HCT116 (cell line): Measurements from ENCODE around the gene CNN2.

Experiments used
- CEBPB ChIP-seq: IDR thresholded peaks from 2 replicates; pipeline ENCODE4 v1.6.1; 2012; ENCODE audit warnings: low read depth
- EGR1 ChIP-seq: IDR thresholded peaks from 2 replicates; pipeline ENCODE4 v1.6.1; 2012; ENCODE audit warnings: low read depth
- EZH2 ChIP-seq: fragments of 200-600 bp; sonication (generic); IDR thresholded peaks from 2 replicates; pipeline ENCODE4 v1.6.1; 2017; ENCODE audit warnings: antibody characterized with exemption, mixed run types
- EZH2phosphoT487 ChIP-seq: fragments of 200-600 bp; IDR thresholded peaks from 2 replicates; pipeline ENCODE4 v1.6.1; 2018; ENCODE audit warnings: antibody characterized with exemption, borderline replicate concordance
- JUND ChIP-seq: IDR thresholded peaks from 2 replicates; pipeline ENCODE4 v1.6.1; 2012
- POLR2A ChIP-seq: IDR thresholded peaks from 2 replicates; pipeline ENCODE4 v1.7.0; 2011; ENCODE audit warnings: borderline replicate concordance; ENCODE audit not compliant: insufficient read depth, insufficient read length; ENCODE audit errors: extremely low read depth
- POLR2AphosphoS5 ChIP-seq: IDR thresholded peaks from 2 replicates; pipeline ENCODE4 v1.6.1; 2011; ENCODE audit warnings: mild to moderate bottlenecking, low read depth, low read length, moderate library complexity
- SIN3A ChIP-seq: IDR thresholded peaks from 2 replicates; pipeline ENCODE4 v1.6.1; 2012; ENCODE audit warnings: low read depth
- SP1 ChIP-seq: IDR thresholded peaks from 2 replicates; pipeline ENCODE4 v1.6.1; 2012; ENCODE audit warnings: low read depth
- TF ChIP-seq, protein P1 (sequence below): IDR thresholded peaks from 2 replicates; pipeline ENCODE4 v1.6.1; 2012
- TF ChIP-seq, protein P2 (sequence below), 3 experiments: fragments of 200-600 bp in 1 of 3; sonication (generic) in 1 of 3; IDR thresholded peaks in 2 of 3; conservative IDR thresholded peaks in 1 of 3; 2 replicates each; pipeline ENCODE4 v1.5.1; 2012 to 2017; ENCODE audit warnings: low read depth in 2 of 3, low read length in 2 of 3, antibody characterized with exemption in 1 of 3, borderline replicate concordance in 1 of 3, control low read depth in 1 of 3, mild to moderate bottlenecking in 1 of 3, mixed read lengths in 1 of 3, mixed run types in 1 of 3, moderate library complexity in 1 of 3; ENCODE audit not compliant: insufficient read depth in 1 of 3
- TF ChIP-seq, protein P3 (sequence below): IDR thresholded peaks from 2 replicates; pipeline ENCODE4 v1.6.1; 2012; ENCODE audit warnings: low read depth

- TF ChIP-seq, protein P1, sequence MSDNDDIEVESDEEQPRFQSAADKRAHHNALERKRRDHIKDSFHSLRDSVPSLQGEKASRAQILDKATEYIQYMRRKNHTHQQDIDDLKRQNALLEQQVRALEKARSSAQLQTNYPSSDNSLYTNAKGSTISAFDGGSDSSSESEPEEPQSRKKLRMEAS = no peak
- TF ChIP-seq, protein P2, sequence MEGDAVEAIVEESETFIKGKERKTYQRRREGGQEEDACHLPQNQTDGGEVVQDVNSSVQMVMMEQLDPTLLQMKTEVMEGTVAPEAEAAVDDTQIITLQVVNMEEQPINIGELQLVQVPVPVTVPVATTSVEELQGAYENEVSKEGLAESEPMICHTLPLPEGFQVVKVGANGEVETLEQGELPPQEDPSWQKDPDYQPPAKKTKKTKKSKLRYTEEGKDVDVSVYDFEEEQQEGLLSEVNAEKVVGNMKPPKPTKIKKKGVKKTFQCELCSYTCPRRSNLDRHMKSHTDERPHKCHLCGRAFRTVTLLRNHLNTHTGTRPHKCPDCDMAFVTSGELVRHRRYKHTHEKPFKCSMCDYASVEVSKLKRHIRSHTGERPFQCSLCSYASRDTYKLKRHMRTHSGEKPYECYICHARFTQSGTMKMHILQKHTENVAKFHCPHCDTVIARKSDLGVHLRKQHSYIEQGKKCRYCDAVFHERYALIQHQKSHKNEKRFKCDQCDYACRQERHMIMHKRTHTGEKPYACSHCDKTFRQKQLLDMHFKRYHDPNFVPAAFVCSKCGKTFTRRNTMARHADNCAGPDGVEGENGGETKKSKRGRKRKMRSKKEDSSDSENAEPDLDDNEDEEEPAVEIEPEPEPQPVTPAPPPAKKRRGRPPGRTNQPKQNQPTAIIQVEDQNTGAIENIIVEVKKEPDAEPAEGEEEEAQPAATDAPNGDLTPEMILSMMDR (IDR thresholded peaks at IDR 0.05 in 2 of 3, conservative IDR thresholded peaks at IDR 0.05 in 1 of 3; ENCODE audit: borderline replicate concordance in 1 of 3, insufficient read depth in 1 of 3, low read depth in 2 of 3, low read length in 2 of 3) = no peak
- TF ChIP-seq, protein P3, sequence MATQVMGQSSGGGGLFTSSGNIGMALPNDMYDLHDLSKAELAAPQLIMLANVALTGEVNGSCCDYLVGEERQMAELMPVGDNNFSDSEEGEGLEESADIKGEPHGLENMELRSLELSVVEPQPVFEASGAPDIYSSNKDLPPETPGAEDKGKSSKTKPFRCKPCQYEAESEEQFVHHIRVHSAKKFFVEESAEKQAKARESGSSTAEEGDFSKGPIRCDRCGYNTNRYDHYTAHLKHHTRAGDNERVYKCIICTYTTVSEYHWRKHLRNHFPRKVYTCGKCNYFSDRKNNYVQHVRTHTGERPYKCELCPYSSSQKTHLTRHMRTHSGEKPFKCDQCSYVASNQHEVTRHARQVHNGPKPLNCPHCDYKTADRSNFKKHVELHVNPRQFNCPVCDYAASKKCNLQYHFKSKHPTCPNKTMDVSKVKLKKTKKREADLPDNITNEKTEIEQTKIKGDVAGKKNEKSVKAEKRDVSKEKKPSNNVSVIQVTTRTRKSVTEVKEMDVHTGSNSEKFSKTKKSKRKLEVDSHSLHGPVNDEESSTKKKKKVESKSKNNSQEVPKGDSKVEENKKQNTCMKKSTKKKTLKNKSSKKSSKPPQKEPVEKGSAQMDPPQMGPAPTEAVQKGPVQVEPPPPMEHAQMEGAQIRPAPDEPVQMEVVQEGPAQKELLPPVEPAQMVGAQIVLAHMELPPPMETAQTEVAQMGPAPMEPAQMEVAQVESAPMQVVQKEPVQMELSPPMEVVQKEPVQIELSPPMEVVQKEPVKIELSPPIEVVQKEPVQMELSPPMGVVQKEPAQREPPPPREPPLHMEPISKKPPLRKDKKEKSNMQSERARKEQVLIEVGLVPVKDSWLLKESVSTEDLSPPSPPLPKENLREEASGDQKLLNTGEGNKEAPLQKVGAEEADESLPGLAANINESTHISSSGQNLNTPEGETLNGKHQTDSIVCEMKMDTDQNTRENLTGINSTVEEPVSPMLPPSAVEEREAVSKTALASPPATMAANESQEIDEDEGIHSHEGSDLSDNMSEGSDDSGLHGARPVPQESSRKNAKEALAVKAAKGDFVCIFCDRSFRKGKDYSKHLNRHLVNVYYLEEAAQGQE = no peak
- TF ChIP-seq EGR1 (no peak), POLR2AphosphoS5 (no peak), CEBPB (no peak), POLR2A (no peak), EZH2 (no peak), SP1 (no peak), SIN3A (no peak), JUND (no peak), EZH2phosphoT487 (no peak)
Measured at GRCh38 chr19:1014161-1015060, 12.0 kb upstream of the CNN2 start.
